WTC11 (cell line): Measurements from ENCODE around the gene TMEM187. TPM values are rescaled to one million over a fixed set of nuclear protein-coding genes. Genes with fewer than 3 reads are reported as not detected.
A peak's percentile ranks its signal among the peaks of the same experiment; 100 is the strongest.

Source experiments
- ATAC-seq: fragments of 200-7000 bp; cut with Tn5 transposase; 2 replicates; pipeline ENCODE4 v1.10.0; 2021; ENCODE audit warnings: mild to moderate bottlenecking, moderate library complexity
- CTCF ChIA-PET: fragments of 300-600 bp; sonication (Branson Sonifier 250); formaldehyde crosslinking; loops from one replicate; lab custom pipeline; 2021; ENCODE audit warnings: antibody characterized with exemption; lab: Charles Lee
- POLR2A ChIA-PET: fragments of 350-600 bp; sonication (Branson Sonifier 250); formaldehyde crosslinking; loops from one replicate; lab custom pipeline; 2021; ENCODE audit warnings: antibody characterized with exemption; lab: Charles Lee
- DNase-seq: peaks from one replicate; pipeline ENCODE4 v3.0.0; 2021; ENCODE audit warnings: low spot score
- H3K27ac Mint-ChIP-seq: 2 replicates; pipeline ENCODE4 v1.8.0; 2021; ENCODE audit warnings: mixed read lengths
- H3K27me3 Mint-ChIP-seq: 2 replicates; pipeline ENCODE4 v1.8.0; 2021; ENCODE audit warnings: low read depth, mild to moderate bottlenecking, moderate library complexity, mixed read lengths
- H3K36me3 Mint-ChIP-seq: 2 replicates; pipeline ENCODE4 v1.8.0; 2021; ENCODE audit warnings: mixed read lengths
- H3K4me1 Mint-ChIP-seq: 2 replicates; pipeline ENCODE4 v1.8.0; 2022; ENCODE audit warnings: mixed read lengths
- H3K4me3 Mint-ChIP-seq: 2 replicates; pipeline ENCODE4 v1.8.0; 2021; ENCODE audit warnings: mild to moderate bottlenecking, moderate library complexity, mixed read lengths
- H3K9me3 Mint-ChIP-seq: 2 replicates; pipeline ENCODE4 v1.8.0; 2021; ENCODE audit warnings: mixed read lengths
- AR ChIP-seq: fragments of 250-450 bp; sonication (Bioruptor Pico); IDR thresholded peaks from 2 replicates; pipeline ENCODE4 v1.9.0; 2021; ENCODE audit warnings: mild to moderate bottlenecking
- CREB1 ChIP-seq: sonication (generic); formaldehyde crosslinking; IDR thresholded peaks from 2 replicates; pipeline ENCODE4 v1.8.0; 2023; ENCODE audit warnings: mild to moderate bottlenecking, missing genetic modification reagents
- ELF4 ChIP-seq: sonication (generic); formaldehyde crosslinking; IDR thresholded peaks from 2 replicates; pipeline ENCODE4 v1.8.1; 2022; ENCODE audit warnings: low read depth, mild to moderate bottlenecking, moderate library complexity, missing genetic modification reagents
- FOXJ3 ChIP-seq: sonication (generic); formaldehyde crosslinking; IDR thresholded peaks from 2 replicates; pipeline ENCODE4 v1.9.0; 2021; ENCODE audit warnings: missing genetic modification reagents, mild to moderate bottlenecking, borderline replicate concordance
- JAZF1 ChIP-seq: fragments of 250-450 bp; sonication (Bioruptor Pico); IDR thresholded peaks from 2 replicates; pipeline ENCODE4 v1.9.0; 2021; ENCODE audit warnings: moderate library complexity, mild to moderate bottlenecking, inconsistent platforms
- SMAD4 ChIP-seq: sonication (generic); formaldehyde crosslinking; IDR thresholded peaks from 2 replicates; pipeline ENCODE4 v1.8.0; 2022; ENCODE audit warnings: mild to moderate bottlenecking, missing genetic modification reagents
- SOX15 ChIP-seq: fragments of 250-450 bp; sonication (Bioruptor Pico); IDR thresholded peaks from 2 replicates; pipeline ENCODE4 v1.9.0; 2021; ENCODE audit warnings: mild to moderate bottlenecking
- STAT6 ChIP-seq: sonication (generic); formaldehyde crosslinking; conservative IDR thresholded peaks from 2 replicates; pipeline ENCODE4 v1.8.1; 2023; ENCODE audit warnings: mild to moderate bottlenecking, low read depth, missing genetic modification reagents, moderate library complexity
- USF2 ChIP-seq: sonication (generic); formaldehyde crosslinking; IDR thresholded peaks from 2 replicates; pipeline ENCODE4 v1.8.1; 2023; ENCODE audit warnings: mild to moderate bottlenecking, missing genetic modification reagents, moderate library complexity
- ZNF232 ChIP-seq: sonication (generic); formaldehyde crosslinking; IDR thresholded peaks from 2 replicates; pipeline ENCODE4 v1.8.0; 2022; ENCODE audit warnings: mild to moderate bottlenecking, missing genetic modification reagents
- ZNF512 ChIP-seq: sonication (generic); formaldehyde crosslinking; IDR thresholded peaks from 2 replicates; pipeline ENCODE4 v1.8.1; 2022; ENCODE audit warnings: missing genetic modification reagents, borderline replicate concordance
- ZNF532 ChIP-seq: fragments of 250-450 bp; sonication (Bioruptor Pico); IDR thresholded peaks from 2 replicates; pipeline ENCODE4 v1.9.0; 2021; ENCODE audit warnings: mild to moderate bottlenecking, borderline replicate concordance
- ZNF671 ChIP-seq: fragments of 250-450 bp; sonication (Bioruptor Pico); IDR thresholded peaks from 2 replicates; pipeline ENCODE4 v1.8.0; 2021; ENCODE audit warnings: mild to moderate bottlenecking
- total RNA-seq: library from RNA; stranded (reverse); gene quantifications from 3 replicates; pipeline ENCODE4 v1.2.3, GENCODE V29; 2021

The TMEM187 gene
- total RNA-seq, 1 experiment from 2014 or later, result 8.4 TPM

GRCh38 chrX:153945956-153946943 is 26.3 kb upstream of the TMEM187 start (continued):
- TF ChIP-seq ZNF532 (no peak), JAZF1 (CRISPR knock-in tag) (no peak), ZNF671 (CRISPR knock-in tag) (no peak), USF2 (CRISPR knock-in tag) (no peak), ZNF232 (CRISPR knock-in tag) (no peak), FOXJ3 (no peak)

GRCh38 chrX:153947009-153947769 is 25.4 kb upstream of the TMEM187 start:
- CTCF ChIA-PET, result interaction anchor here (0.5 to 7.3 kb wide), 39 partner anchors 9 to 426 kb away, joined by 3 to 116 read pairs (median 4); partner anchors contain the start of genes ARHGAP4, L1CAM, NAA10 and PLXNB3
- peaks cover 16% of the 10 kb centered on the region for H3K36me3 Mint-ChIP-seq
- H3K4me3 Mint-ChIP-seq, result no peak overlapping the region
- TF ChIP-seq STAT6 (CRISPR knock-in tag) (no peak), CREB1 (no peak), ELF4 (CRISPR knock-in tag) (no peak), AR (CRISPR knock-in tag) (no peak), SMAD4 (CRISPR knock-in tag) (no peak), ZNF512 (no peak), SOX15 (CRISPR knock-in tag) (no peak)
- no peaks in the 10 kb centered on the region for H3K9me3 Mint-ChIP-seq
- POLR2A ChIA-PET, result no interaction called here
- peaks cover 14% of the 10 kb centered on the region for H3K4me1 Mint-ChIP-seq
- peak overlapping the region; percentile 97 for H3K27ac Mint-ChIP-seq
- DNase-seq (peak; percentile 85), ATAC-seq (peak; percentile 77)
- H3K27me3 Mint-ChIP-seq, result no peaks in the 10 kb centered on the region
